Panc1 (cell line): Measurements from ENCODE around the gene MRLN. TPM values are rescaled to one million over a fixed set of nuclear protein-coding genes. Genes with fewer than 3 reads are reported as not detected.

ENCODE experiments used
- ATAC-seq: fragments of 200-7000 bp; cut with Tn5 transposase; 2 replicates; pipeline ENCODE4 v1.9.1; 2020; ENCODE audit warnings: mild to moderate bottlenecking, moderate library complexity
- BruUV-seq: library from RNA; stranded (reverse); fragments of 400-500 nt; replicated peaks from 2 replicates; lab custom pipeline; 2021; lab: Mats Ljungman, UMichigan
- CTCF ChIA-PET: fragments of 300-600 bp; sonication (Branson Sonifier 250); formaldehyde crosslinking; loops from one replicate; lab custom pipeline; 2022; ENCODE audit warnings: antibody characterized with exemption; lab: Charles Lee
- POLR2A ChIA-PET: fragments of 300-600 bp; sonication (Branson Sonifier 250); formaldehyde crosslinking; loops from one replicate; lab custom pipeline; 2022; ENCODE audit warnings: antibody characterized with exemption; lab: Charles Lee
- DNase-seq: peaks from one replicate; pipeline ENCODE4 v3.0.0-alpha.2; 2010; ENCODE audit warnings: low read depth, low spot score
- H3K27ac ChIP-seq: 2 replicates; pipeline ENCODE4 v1.5.1; 2011; ENCODE audit warnings: mild to moderate bottlenecking, low read length, inconsistent platforms
- H3K27me3 ChIP-seq: fragments of 200-500 bp; sonication (Bioruptor generic); 2 replicates; pipeline ENCODE4 v1.6.0; 2014; ENCODE audit warnings: low read length, inconsistent platforms; ENCODE audit not compliant: control insufficient read depth, insufficient read depth
- H3K36me3 ChIP-seq: fragments of 200-500 bp; sonication (Bioruptor generic); 2 replicates; pipeline ENCODE4 v1.5.1; 2014; ENCODE audit warnings: inconsistent platforms, mild to moderate bottlenecking, low read length, moderate library complexity; ENCODE audit not compliant: control insufficient read depth, insufficient read depth
- H3K4me1 ChIP-seq: 2 replicates; pipeline ENCODE4 v1.5.1; 2011; ENCODE audit warnings: inconsistent platforms, mild to moderate bottlenecking, low read length, moderate library complexity; ENCODE audit not compliant: control insufficient read depth, insufficient read depth
- H3K4me3 ChIP-seq, 2 experiments: 2 replicates each; pipeline ENCODE4 v1.5.1; 2011 to 2012; ENCODE audit warnings: low read depth in 2 of 2, low read length in 2 of 2, mild to moderate bottlenecking in 2 of 2, inconsistent platforms in 1 of 2, moderate library complexity in 1 of 2
- H3K9me3 ChIP-seq: fragments of 200-500 bp; sonication (Bioruptor generic); 2 replicates; pipeline ENCODE4 v1.5.1; 2014; ENCODE audit warnings: low read depth, mild to moderate bottlenecking, inconsistent platforms, low read length, moderate library complexity; ENCODE audit not compliant: control insufficient read depth, insufficient read depth
- POLR2AphosphoS5 ChIP-seq: IDR thresholded peaks from 2 replicates; pipeline ENCODE4 v1.6.1; 2012; ENCODE audit warnings: mild to moderate bottlenecking, low read depth, low read length, moderate library complexity
- REST ChIP-seq, 2 experiments: IDR thresholded peaks; 2 replicates each; pipeline ENCODE4 v1.6.1; 2011 to 2012; ENCODE audit warnings: low read depth in 2 of 2, control low read depth in 1 of 2, low read length in 1 of 2, mild to moderate bottlenecking in 1 of 2, moderate library complexity in 1 of 2; ENCODE audit not compliant: insufficient read depth in 1 of 2
- SIN3A ChIP-seq: IDR thresholded peaks from 2 replicates; pipeline ENCODE4 v1.6.1; 2012; ENCODE audit warnings: low read depth, mild to moderate bottlenecking, low read length, moderate library complexity, borderline replicate concordance; ENCODE audit not compliant: insufficient read depth
- TCF7L2 ChIP-seq: IDR thresholded peaks from 2 replicates; pipeline ENCODE4 v1.6.1; 2011; ENCODE audit warnings: mild to moderate bottlenecking, low read depth, low read length, inconsistent platforms
- in situ Hi-C: cut with HindIII; loops from 2 replicates; pipeline ENCODE4 v1.10.0; 2016; ENCODE audit warnings: low sequenced_read_pairs, low pct_unique_long_range_greater_than_20kb
- intact Hi-C: fragments of 100-400 bp; cut with micrococcal nuclease; formaldehyde crosslinking; loops from one replicate; pipeline ENCODE4 v1.10.0; 2022; ENCODE audit not compliant: unreplicated experiment
- total RNA-seq: library from RNA; stranded (reverse); gene quantifications from one replicate; pipeline ENCODE4 v1.2.1, GENCODE V29; 2021; ENCODE audit not compliant: unreplicated experiment
- TF ChIP-seq, protein P1 (sequence below): fragments of 450-650 bp; IDR thresholded peaks from 2 replicates; pipeline ENCODE4 v1.5.1; 2017; ENCODE audit warnings: mild to moderate bottlenecking

MRLN gene
- total RNA-seq, 1 experiment from 2014 or later, result not detected

- Histone ChIP-seq H3K9me3 (no peaks in the 10 kb centered on the region), H3K27me3 (peaks cover 17% of the 10 kb centered on the region), H3K27ac (no peak overlapping the region), H3K4me3 (no peak overlapping the region), H3K36me3 (no peaks in the 10 kb centered on the region), H3K4me1 (no peaks in the 10 kb centered on the region)
- intact Hi-C loops (no loop called here), in situ Hi-C loops (no loop called here)
- ChIA-PET POLR2A (no interaction called here), CTCF (no interaction called here)
- TF ChIP-seq, protein P1, sequence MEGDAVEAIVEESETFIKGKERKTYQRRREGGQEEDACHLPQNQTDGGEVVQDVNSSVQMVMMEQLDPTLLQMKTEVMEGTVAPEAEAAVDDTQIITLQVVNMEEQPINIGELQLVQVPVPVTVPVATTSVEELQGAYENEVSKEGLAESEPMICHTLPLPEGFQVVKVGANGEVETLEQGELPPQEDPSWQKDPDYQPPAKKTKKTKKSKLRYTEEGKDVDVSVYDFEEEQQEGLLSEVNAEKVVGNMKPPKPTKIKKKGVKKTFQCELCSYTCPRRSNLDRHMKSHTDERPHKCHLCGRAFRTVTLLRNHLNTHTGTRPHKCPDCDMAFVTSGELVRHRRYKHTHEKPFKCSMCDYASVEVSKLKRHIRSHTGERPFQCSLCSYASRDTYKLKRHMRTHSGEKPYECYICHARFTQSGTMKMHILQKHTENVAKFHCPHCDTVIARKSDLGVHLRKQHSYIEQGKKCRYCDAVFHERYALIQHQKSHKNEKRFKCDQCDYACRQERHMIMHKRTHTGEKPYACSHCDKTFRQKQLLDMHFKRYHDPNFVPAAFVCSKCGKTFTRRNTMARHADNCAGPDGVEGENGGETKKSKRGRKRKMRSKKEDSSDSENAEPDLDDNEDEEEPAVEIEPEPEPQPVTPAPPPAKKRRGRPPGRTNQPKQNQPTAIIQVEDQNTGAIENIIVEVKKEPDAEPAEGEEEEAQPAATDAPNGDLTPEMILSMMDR, result no peak
- no peak for TF ChIP-seq TCF7L2
- TF ChIP-seq REST (IDR thresholded peaks at IDR 0.05; ENCODE audit: insufficient read depth in 1 of 2, low read depth in 2 of 2, low read length in 1 of 2), result no peak
- no peak for TF ChIP-seq SIN3A
- no peak for TF ChIP-seq POLR2AphosphoS5
- no TSS peak for BruUV-seq
- ATAC-seq (no peak), DNase-seq (no peak)
Measured at GRCh38 chr10:59698326-59698725, 54.9 kb downstream of the MRLN start.

- CTCF ChIA-PET, result no interaction called here
- ATAC-seq, result no peak
Measured at GRCh38 chr10:59695637-59696036, 57.6 kb downstream of the MRLN start.

More at GRCh38 chr10:59695637-59696036, 57.6 kb downstream of the MRLN start:
- no peaks in the 10 kb centered on the region for H3K4me1 ChIP-seq
- H3K36me3 ChIP-seq, result no peaks in the 10 kb centered on the region
- intact Hi-C loops (no loop called here), in situ Hi-C loops (no loop called here)
- H3K4me3 ChIP-seq, result no peak overlapping the region
- no peaks in the 10 kb centered on the region for H3K9me3 ChIP-seq
- BruUV-seq, result no TSS peak
- H3K27ac ChIP-seq, result no peak overlapping the region
- POLR2A ChIA-PET, result no interaction called here
- DNase-seq, result no peak
- no peaks in the 10 kb centered on the region; the same call in 1 of the 2 replicates for H3K27me3 ChIP-seq
- TF ChIP-seq TCF7L2 (no peak), SIN3A (no peak), POLR2AphosphoS5 (no peak), REST (IDR thresholded peaks at IDR 0.05; ENCODE audit: insufficient read depth in 1 of 2, low read depth in 2 of 2, low read length in 1 of 2) (no peak)
- TF ChIP-seq, protein P1, result no peak
